Astrocyte of the spinal cord (primary cell): ENCODE measurements around the gene DSCAML1.

ENCODE experiments used
- DNase-seq: peaks from one replicate; pipeline ENCODE4 v3.0.0; 2011; ENCODE audit warnings: low read depth, low spot score
- H3K4me3 ChIP-seq: 2 replicates; pipeline ENCODE4 v1.5.1; 2011; ENCODE audit warnings: low read depth, mild to moderate bottlenecking, low read length, moderate library complexity
- CTCF ChIP-seq: IDR thresholded peaks from 2 replicates; pipeline ENCODE4 v1.5.1; 2012; ENCODE audit warnings: low read depth, mild to moderate bottlenecking, low read length, inconsistent platforms
- in situ Hi-C: cut with HindIII; loops from 2 replicates; pipeline ENCODE4 v1.10.0; 2017; ENCODE audit warnings: low sequenced_read_pairs

DSCAML1 gene

GRCh38 chr11:117486059-117486458 lies 311.0 kb downstream of the DSCAML1 start:
- DNase-seq = no peak
- no peak for TF ChIP-seq CTCF
- H3K4me3 ChIP-seq = no peak overlapping the region
- in situ Hi-C loops = no loop called here

- DNase-seq = no peak
- in situ Hi-C loops = no loop called here
- no peak for TF ChIP-seq CTCF
- no peak overlapping the region for H3K4me3 ChIP-seq
Observed at GRCh38 chr11:117484156-117484555, 312.9 kb downstream of the DSCAML1 start.

- no peak overlapping the region for H3K4me3 ChIP-seq
- TF ChIP-seq CTCF = no peak
- in situ Hi-C loops = no loop called here
- DNase-seq = no peak
Observed at GRCh38 chr11:117483372-117483771, 313.6 kb downstream of the DSCAML1 start.

- DNase-seq = no peak
- no peak overlapping the region for H3K4me3 ChIP-seq
- in situ Hi-C loops = no loop called here
- no peak for TF ChIP-seq CTCF
Observed at GRCh38 chr11:117482881-117483280, 314.1 kb downstream of the DSCAML1 start.

GRCh38 chr11:117481885-117482284 lies 315.1 kb downstream of the DSCAML1 start:
- DNase-seq = no peak
- no peak overlapping the region for H3K4me3 ChIP-seq
- in situ Hi-C loops = no loop called here
- no peak for TF ChIP-seq CTCF

GRCh38 chr11:117481036-117481435 lies 316.0 kb downstream of the DSCAML1 start:
- TF ChIP-seq CTCF = no peak
- no peak for DNase-seq
- in situ Hi-C loops = no loop called here
- H3K4me3 ChIP-seq = no peak overlapping the region

- in situ Hi-C loops = no loop called here
- no peak overlapping the region for H3K4me3 ChIP-seq
- DNase-seq = no peak
- TF ChIP-seq CTCF = no peak
Observed at GRCh38 chr11:117480221-117480620, 316.8 kb downstream of the DSCAML1 start.
